22Rv1 (cell line): ENCODE results near the gene NCKAP1.

ENCODE experiments used
- ZFX ChIP-seq: fragments of 450-650 bp; IDR thresholded peaks from 2 replicates; pipeline ENCODE4 v1.6.1; 2017; ENCODE audit warnings: antibody characterized with exemption, borderline replicate concordance
- TF ChIP-seq, protein P1 (sequence below): fragments of 450-650 bp; IDR thresholded peaks from 2 replicates; pipeline ENCODE4 v1.5.1; 2017; ENCODE audit warnings: mild to moderate bottlenecking

DNA sequence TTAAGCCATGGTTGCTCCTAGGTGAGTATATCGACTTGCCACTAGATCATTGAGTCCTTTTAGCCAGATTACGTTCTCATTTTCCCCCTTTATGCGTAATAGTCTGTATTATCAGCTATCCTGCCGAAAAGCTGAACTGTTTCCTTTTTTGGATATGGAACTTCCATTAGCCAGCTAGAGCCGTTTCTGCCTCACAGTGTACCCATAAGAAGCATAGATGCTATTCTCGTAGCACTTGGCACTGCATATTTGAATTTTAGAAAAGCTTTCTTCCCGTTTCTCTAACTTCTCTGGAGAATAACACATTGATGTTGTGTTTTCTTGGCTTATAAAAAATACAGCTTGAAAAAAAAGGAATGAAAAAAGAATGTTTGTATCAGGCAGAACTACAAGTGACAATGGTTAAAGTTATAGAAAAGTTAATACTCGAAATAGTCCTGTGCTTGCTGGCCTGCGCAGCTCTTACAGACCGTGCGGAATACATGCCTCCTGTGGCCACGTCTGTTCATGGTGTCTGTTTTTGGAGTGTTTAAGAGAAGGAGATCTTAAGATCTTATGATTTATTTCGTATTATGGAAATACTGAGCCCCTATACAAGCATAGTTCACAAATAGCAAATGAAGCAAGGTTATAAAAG, 41.0 kb upstream of the NCKAP1 start:
- TF ChIP-seq, protein P1, sequence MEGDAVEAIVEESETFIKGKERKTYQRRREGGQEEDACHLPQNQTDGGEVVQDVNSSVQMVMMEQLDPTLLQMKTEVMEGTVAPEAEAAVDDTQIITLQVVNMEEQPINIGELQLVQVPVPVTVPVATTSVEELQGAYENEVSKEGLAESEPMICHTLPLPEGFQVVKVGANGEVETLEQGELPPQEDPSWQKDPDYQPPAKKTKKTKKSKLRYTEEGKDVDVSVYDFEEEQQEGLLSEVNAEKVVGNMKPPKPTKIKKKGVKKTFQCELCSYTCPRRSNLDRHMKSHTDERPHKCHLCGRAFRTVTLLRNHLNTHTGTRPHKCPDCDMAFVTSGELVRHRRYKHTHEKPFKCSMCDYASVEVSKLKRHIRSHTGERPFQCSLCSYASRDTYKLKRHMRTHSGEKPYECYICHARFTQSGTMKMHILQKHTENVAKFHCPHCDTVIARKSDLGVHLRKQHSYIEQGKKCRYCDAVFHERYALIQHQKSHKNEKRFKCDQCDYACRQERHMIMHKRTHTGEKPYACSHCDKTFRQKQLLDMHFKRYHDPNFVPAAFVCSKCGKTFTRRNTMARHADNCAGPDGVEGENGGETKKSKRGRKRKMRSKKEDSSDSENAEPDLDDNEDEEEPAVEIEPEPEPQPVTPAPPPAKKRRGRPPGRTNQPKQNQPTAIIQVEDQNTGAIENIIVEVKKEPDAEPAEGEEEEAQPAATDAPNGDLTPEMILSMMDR, result no peak
- TF ChIP-seq ZFX, result no peak
